K562 (cell line): ENCODE measurements around the gene UHRF1. TPM values are rescaled to one million over a fixed set of nuclear protein-coding genes. Genes with fewer than 3 reads are reported as not detected.

Source experiments
- FOS ChIP-seq: IDR thresholded peaks from 3 replicates; pipeline ENCODE4 v1.6.1; 2011; ENCODE audit not compliant: insufficient read length; ENCODE audit errors: extremely low read depth
- GTF2F1 ChIP-seq: IDR thresholded peaks from 2 replicates; pipeline ENCODE4 v1.6.1; 2011; ENCODE audit warnings: low read depth, low read length, improper control_type of control experiment
- RREB1 ChIP-seq: fragments of 250-450 bp; sonication (Bioruptor Pico); IDR thresholded peaks from 2 replicates; pipeline ENCODE4 v1.4.0; 2020
- SAP30 ChIP-seq: fragments of 200-600 bp; sonication (generic); IDR thresholded peaks from 2 replicates; pipeline ENCODE4 v1.6.1; 2012; ENCODE audit warnings: borderline replicate concordance, low read depth, mild to moderate bottlenecking, moderate library complexity, low read length, control low read depth, inconsistent platforms; ENCODE audit not compliant: insufficient read depth, poor library complexity, severe bottlenecking
- SMAD4 ChIP-seq: fragments of 250-450 bp; sonication (Bioruptor Pico); conservative IDR thresholded peaks from 2 replicates; pipeline ENCODE4 v1.8.0; 2021; ENCODE audit warnings: inconsistent platforms, mild to moderate bottlenecking, moderate library complexity
- USF1 ChIP-seq: sonication (generic); formaldehyde crosslinking; IDR thresholded peaks from 2 replicates; pipeline ENCODE4 v1.9.0; 2022; ENCODE audit warnings: mild to moderate bottlenecking, missing genetic modification reagents
- ZFX ChIP-seq: sonication (generic); formaldehyde crosslinking; IDR thresholded peaks from 2 replicates; pipeline ENCODE4 v1.8.0; 2022; ENCODE audit warnings: mild to moderate bottlenecking, missing genetic modification reagents, moderate library complexity
- ZHX1 ChIP-seq: fragments of 150-350 bp; conservative IDR thresholded peaks from 2 replicates; pipeline ENCODE4 v1.6.1; 2014; ENCODE audit warnings: low read length
- polyA plus RNA-seq, 8 experiments: library from polyadenylated mRNA; depleted of rRNA in 4 of 8; stranded (reverse) in 5 of 8; unstranded in 3 of 8; fragments of >200 nt; fragmentation: Nextera tagmentation in 2 of 8; fragmentation: Illumina TruSeq in 1 of 8; extraction: Ambion mirVana in 2 of 8; extraction: Trizol in 1 of 8; gene quantifications; 2 replicates each; pipeline versions ENCODE4 v1.2.1 to v1.2.3, GENCODE V29; 2011 to 2014; ENCODE audit warnings: inconsistent platforms in 1 of 8, missing spikeins in 1 of 8
- total RNA-seq, 7 experiments: library from RNA; depleted of rRNA in 6 of 7; stranded (reverse); fragments of >200 nt in 6 of 7; fragmentation: Illumina TruSeq in 2 of 7; extraction: Trizol in 2 of 7; gene quantifications; 2 replicates each; pipeline versions ENCODE4 v1.2.1 to v1.2.3, GENCODE V29; 2011 to 2021; ENCODE audit warnings: low replicate concordance in 1 of 7
- TF ChIP-seq, protein P1 (sequence below): sonication (generic); formaldehyde crosslinking; IDR thresholded peaks from 2 replicates; pipeline ENCODE4 v1.8.1; 2023; ENCODE audit warnings: mild to moderate bottlenecking, missing genetic modification reagents
- TF ChIP-seq, protein P2 (sequence below), 2 experiments: IDR thresholded peaks in 1 of 2; conservative IDR thresholded peaks in 1 of 2; 2 replicates each; pipeline ENCODE4 v1.6.1; 2016; ENCODE audit warnings: low read depth in 2 of 2, mild to moderate bottlenecking in 1 of 2, missing compliant biosample characterization in 1 of 2, missing genetic modification characterization in 1 of 2, moderate library complexity in 1 of 2

Gene UHRF1
- total and polyA plus RNA-seq, 9 of the 15 experiments (the other 6 are each of a cell fraction or from before 2014, with no cell fraction given): 6.0 to 101 (median 30.9) TPM

- TF ChIP-seq, protein P1, sequence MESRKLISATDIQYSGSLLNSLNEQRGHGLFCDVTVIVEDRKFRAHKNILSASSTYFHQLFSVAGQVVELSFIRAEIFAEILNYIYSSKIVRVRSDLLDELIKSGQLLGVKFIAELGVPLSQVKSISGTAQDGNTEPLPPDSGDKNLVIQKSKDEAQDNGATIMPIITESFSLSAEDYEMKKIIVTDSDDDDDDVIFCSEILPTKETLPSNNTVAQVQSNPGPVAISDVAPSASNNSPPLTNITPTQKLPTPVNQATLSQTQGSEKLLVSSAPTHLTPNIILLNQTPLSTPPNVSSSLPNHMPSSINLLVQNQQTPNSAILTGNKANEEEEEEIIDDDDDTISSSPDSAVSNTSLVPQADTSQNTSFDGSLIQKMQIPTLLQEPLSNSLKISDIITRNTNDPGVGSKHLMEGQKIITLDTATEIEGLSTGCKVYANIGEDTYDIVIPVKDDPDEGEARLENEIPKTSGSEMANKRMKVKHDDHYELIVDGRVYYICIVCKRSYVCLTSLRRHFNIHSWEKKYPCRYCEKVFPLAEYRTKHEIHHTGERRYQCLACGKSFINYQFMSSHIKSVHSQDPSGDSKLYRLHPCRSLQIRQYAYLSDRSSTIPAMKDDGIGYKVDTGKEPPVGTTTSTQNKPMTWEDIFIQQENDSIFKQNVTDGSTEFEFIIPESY: 0 out of 2 replicates have a peak, but pooled peaks have one; percentile 18
- no peak for TF ChIP-seq ZHX1
- peak; percentile 57; the same call in 1 of the 2 replicates for TF ChIP-seq SMAD4 (CRISPR knock-in tag)
- TF ChIP-seq SAP30: peak; percentile 48
- TF ChIP-seq, protein P2, sequence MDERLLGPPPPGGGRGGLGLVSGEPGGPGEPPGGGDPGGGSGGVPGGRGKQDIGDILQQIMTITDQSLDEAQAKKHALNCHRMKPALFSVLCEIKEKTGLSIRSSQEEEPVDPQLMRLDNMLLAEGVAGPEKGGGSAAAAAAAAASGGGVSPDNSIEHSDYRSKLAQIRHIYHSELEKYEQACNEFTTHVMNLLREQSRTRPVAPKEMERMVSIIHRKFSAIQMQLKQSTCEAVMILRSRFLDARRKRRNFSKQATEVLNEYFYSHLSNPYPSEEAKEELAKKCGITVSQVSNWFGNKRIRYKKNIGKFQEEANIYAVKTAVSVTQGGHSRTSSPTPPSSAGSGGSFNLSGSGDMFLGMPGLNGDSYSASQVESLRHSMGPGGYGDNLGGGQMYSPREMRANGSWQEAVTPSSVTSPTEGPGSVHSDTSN (CRISPR knock-in tag; IDR thresholded peaks at IDR 0.05; ENCODE audit: low read depth): peak; percentile 100
- TF ChIP-seq, protein P2 (tag; conservative IDR thresholded peaks at IDR 0.05; ENCODE audit: low read depth): peak; percentile 100
- peak; percentile 97 for TF ChIP-seq RREB1 (CRISPR knock-in tag)
- peak; percentile 97 for TF ChIP-seq FOS
- TF ChIP-seq GTF2F1: no peak
- peak; percentile 97 for TF ChIP-seq USF1
- peak; percentile 55 for TF ChIP-seq ZFX (CRISPR knock-in tag)
These were observed 59.4 kb downstream of the UHRF1 start, which contains the start of gene KDM4B (continued) for GRCh38 chr19:4968462-4969291.
